GM12864 (cell line): ENCODE data around the gene TMEM108.

ENCODE experiments used
- DNase-seq: peaks from one replicate; pipeline ENCODE4 v3.0.0-alpha.2; 2011; ENCODE audit warnings: low read depth
- H3K4me3 ChIP-seq: 2 replicates; pipeline ENCODE4 v1.5.1; 2011; ENCODE audit warnings: mild to moderate bottlenecking, low read depth, low read length, control low read depth
- CTCF ChIP-seq: IDR thresholded peaks from 2 replicates; pipeline ENCODE4 v1.5.1; 2011; ENCODE audit warnings: low read depth, mild to moderate bottlenecking, moderate library complexity, low read length, control low read depth, inconsistent platforms; ENCODE audit errors: missing control alignments

The TMEM108 gene

GRCh38 chr3:133368371-133369067, 330.3 kb downstream of the TMEM108 start:
- H3K4me3 ChIP-seq: no peak overlapping the region
- no peak for TF ChIP-seq CTCF
- no peak for DNase-seq

GRCh38 chr3:133369068-133369440, 330.9 kb downstream of the TMEM108 start:
- H3K4me3 ChIP-seq: no peak overlapping the region
- TF ChIP-seq CTCF: no peak
- no peak for DNase-seq

- no peak for DNase-seq
- H3K4me3 ChIP-seq: no peak overlapping the region
- TF ChIP-seq CTCF: no peak
Observed at GRCh38 chr3:133371181-133371580, 333.0 kb downstream of the TMEM108 start.

GRCh38 chr3:133371676-133372075, 333.5 kb downstream of the TMEM108 start:
- H3K4me3 ChIP-seq: no peak overlapping the region
- TF ChIP-seq CTCF: no peak
- DNase-seq: no peak

- H3K4me3 ChIP-seq: no peak overlapping the region
- no peak for TF ChIP-seq CTCF
- no peak for DNase-seq
Observed at GRCh38 chr3:133374708-133375402, 336.7 kb downstream of the TMEM108 start.

GRCh38 chr3:133375403-133375745, 337.2 kb downstream of the TMEM108 start:
- TF ChIP-seq CTCF: no peak
- H3K4me3 ChIP-seq: no peak overlapping the region
- no peak for DNase-seq

GRCh38 chr3:133376810-133377209, 338.6 kb downstream of the TMEM108 start:
- H3K4me3 ChIP-seq: no peak overlapping the region
- peak; percentile 15 for TF ChIP-seq CTCF
- no peak for DNase-seq
